ENCODE measurements around the gene UGT2A1. TPM values are rescaled to one million over a fixed set of nuclear protein-coding genes. Genes with fewer than 3 reads are reported as not detected.

UGT2A1 gene
- total and polyA plus RNA-seq, 2 of the 8 experiments (the other 6 are each of a cell fraction or from before 2014, with no cell fraction given), result 0.19 TPM; not detected in 1

DNA sequence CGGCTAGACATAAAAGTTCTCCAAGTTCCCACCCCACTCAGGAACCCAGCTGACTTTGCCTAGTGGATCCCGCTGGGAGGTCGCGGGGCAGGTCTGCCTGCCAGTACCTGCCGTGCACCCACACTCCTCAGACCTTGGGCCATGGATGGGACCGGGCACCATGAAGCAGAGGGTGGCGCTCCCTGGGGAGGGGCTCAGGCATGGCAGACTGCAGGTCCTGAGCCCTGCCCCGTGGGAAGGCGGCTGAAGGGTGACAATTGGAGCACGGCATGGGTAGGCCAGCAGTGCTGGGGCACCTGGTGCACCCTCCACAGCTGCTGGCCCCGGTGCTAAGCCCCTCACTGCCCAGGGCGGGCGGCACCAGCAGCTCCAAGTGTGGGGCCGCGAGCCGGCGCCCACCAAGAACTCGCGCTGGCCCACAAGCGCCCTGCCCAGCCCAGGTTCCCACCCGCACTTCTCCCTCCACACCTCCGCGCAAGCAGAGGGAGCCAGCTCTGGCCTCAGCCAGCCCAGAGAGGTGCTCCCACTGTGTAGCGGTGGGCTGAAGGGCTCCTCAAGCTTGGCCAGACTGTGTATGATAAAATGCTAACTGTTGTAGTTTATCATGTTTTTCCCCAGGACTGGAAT is 76.7 kb downstream of the UGT2A1 start:
- no peak overlapping the region for H4K5ac ChIP-seq (ENCODE audit: insufficient read length, low read depth, low read length)
- H3K14ac ChIP-seq (ENCODE audit: insufficient read length), result no peak overlapping the region
- no peak overlapping the region for H3K56ac ChIP-seq (replicated peaks; ENCODE audit: insufficient read length, low read depth, low read length)
- H2BK5ac ChIP-seq (ENCODE audit: low read depth, low read length), result no peak overlapping the region
- H3K79me2 ChIP-seq (ENCODE audit: control insufficient read depth in 1 of 2, insufficient read depth in 2 of 2, low read length in 2 of 2), result no peaks in the 10 kb centered on the region
- no peaks in the 10 kb centered on the region for H3K4me1 ChIP-seq (replicated peaks in 1 of 4; ENCODE audit: control insufficient read depth in 3 of 4, insufficient read depth in 4 of 4, low read length in 3 of 4)
- no peak overlapping the region for H3K18ac ChIP-seq (ENCODE audit: extremely low read depth, low read length)
- peak overlapping the region; percentile 35; the same call in 1 of the 2 replicates for H4K8ac ChIP-seq (ENCODE audit: extremely low read depth, insufficient read depth, low read length)
- no peak overlapping the region for H4K91ac ChIP-seq (replicated peaks; ENCODE audit: insufficient read length, low read length)
- WGBS, 2 experiments (ENCODE audit: extremely low coverage in 1 of 2, insufficient coverage in 1 of 2, insufficient read length in 1 of 2, insufficient replicate concordance in 2 of 2, low coverage in 1 of 2, low lambda C conversion rate in 2 of 2, missing lambda C conversion rate in 1 of 2), result 97% methylated on average over 19 of the region's 24 CpGs; no CpG with 5 or more reads in 1 of the 2 experiments
- H3K4me2 ChIP-seq (ENCODE audit: insufficient read depth in 1 of 2, low read depth in 2 of 2, low read length in 2 of 2), result no peak overlapping the region
- FAIRE-seq, result no peak
- H4K20me1 ChIP-seq (replicated peaks in 1 of 2; ENCODE audit: control insufficient read depth in 1 of 2, insufficient read depth in 2 of 2, low read length in 2 of 2), result no peaks in the 10 kb centered on the region
- H3K27ac ChIP-seq (ENCODE audit: low read depth, low read length), result no peak overlapping the region
- no peak overlapping the region for H2BK12ac ChIP-seq (ENCODE audit: low read depth, low read length)
- ChIA-PET CTCF (ENCODE audit: partially characterized antibody) (interaction anchor here (1.2 kb wide), 2 partner anchors 18 to 72 kb away, joined by 3 read pairs; no protein-coding TSS in a partner anchor), POLR2A (ENCODE audit: partially characterized antibody) (no interaction called here)
- no peaks in the 10 kb centered on the region for H3K79me1 ChIP-seq (ENCODE audit: low read depth, low read length)
- TF ChIP-seq JUND (IDR thresholded peaks at IDR 0.05; ENCODE audit: low read length) (no peak), ZNF274 (IDR thresholded peaks at IDR 0.05; ENCODE audit: borderline replicate concordance, extremely low read depth, low read length) (no peak), BRCA1 (IDR thresholded peaks at IDR 0.05; ENCODE audit: low read depth, low read length) (no peak), SAP30 (IDR thresholded peaks at IDR 0.05; ENCODE audit: insufficient read depth, insufficient replicate concordance, low read length) (no peak), TEAD4 (IDR thresholded peaks at IDR 0.05; ENCODE audit: low read depth, low read length) (no peak), JUN (IDR thresholded peaks at IDR 0.05; ENCODE audit: low read depth, low read length) (no peak), CBX8 (IDR thresholded peaks at IDR 0.05; ENCODE audit: borderline replicate concordance, low read depth, low read length) (no peak), NANOG (IDR thresholded peaks at IDR 0.05; ENCODE audit: insufficient read depth, low read depth, low read length, poor library complexity, severe bottlenecking) (no peak), RXRA (IDR thresholded peaks at IDR 0.05; ENCODE audit: insufficient read depth, low read depth, low read length) (no peak), POLR2A (IDR thresholded peaks at IDR 0.05; ENCODE audit: control extremely low read depth in 1 of 2, low read depth in 2 of 2, low read length in 2 of 2) (no peak), CHD1 (IDR thresholded peaks at IDR 0.05; ENCODE audit: low read depth, low read length) (no peak), POLR2AphosphoS5 (IDR thresholded peaks at IDR 0.05; ENCODE audit: low read depth, low read length) (no peak)
- H2BK15ac ChIP-seq (ENCODE audit: low read length), result no peak overlapping the region
- no peak overlapping the region for H2BK120ac ChIP-seq (replicated peaks; ENCODE audit: low read depth, low read length)
- no peak overlapping the region for H2AK5ac ChIP-seq (ENCODE audit: low read depth, low read length)
- no peak overlapping the region for H3K4ac ChIP-seq (replicated peaks; ENCODE audit: insufficient read length, low read depth, low read length)
- no peaks in the 10 kb centered on the region for H3K23me2 ChIP-seq (ENCODE audit: low read depth, low read length)
- H3K27me3 ChIP-seq (replicated peaks in 1 of 4; ENCODE audit: control insufficient read depth in 3 of 4, extremely low read depth in 1 of 4, insufficient read depth in 3 of 4, low read length in 3 of 4), result no peaks in the 10 kb centered on the region
- no peak for DNase-seq (ENCODE audit: low read depth in 1 of 2, low spot score in 2 of 2)
- no peaks in the 10 kb centered on the region for H3K36me3 ChIP-seq (ENCODE audit: control insufficient read depth in 2 of 4, insufficient read depth in 4 of 4, low read length in 3 of 4)
- no peak overlapping the region for H2BK20ac ChIP-seq (ENCODE audit: low read length)
- peaks cover 0 to 6% of the 10 kb centered on the region in 2 experiments; a peak in 2 of 4 replicates for H3K9me3 ChIP-seq (ENCODE audit: insufficient read depth in 2 of 2, low read depth in 1 of 2, low read length in 1 of 2)
- H3K23ac ChIP-seq (ENCODE audit: insufficient read length), result no peak overlapping the region
- no peak overlapping the region for H3K4me3 ChIP-seq (ENCODE audit: extremely low read depth in 1 of 4, insufficient read depth in 2 of 4, low read depth in 3 of 4, low read length in 4 of 4)
- no peak overlapping the region for H2AFZ ChIP-seq (ENCODE audit: low read length)
- no peak overlapping the region for H3K9ac ChIP-seq (replicated peaks in 1 of 4; ENCODE audit: extremely low read depth in 1 of 4, low read depth in 3 of 4, low read length in 3 of 4)

All from H1 (cell line).